ENCODE results near the gene SUSD5. TPM values are rescaled to one million over a fixed set of nuclear protein-coding genes. Genes with fewer than 3 reads are reported as not detected.

The SUSD5 gene
- total RNA-seq, 1 experiment from 2014 or later: 16.3 TPM

- intact Hi-C loops (cut with micrococcal nuclease; ENCODE audit: unreplicated experiment) (no loop called here), in situ Hi-C loops (cut with HindIII; ENCODE audit: low pct_unique_long_range_greater_than_20kb, low sequenced_read_pairs) (no loop called here)
- Histone ChIP-seq H3K27me3 (ENCODE audit: control insufficient read depth, insufficient read depth, low read length) (no peaks in the 10 kb centered on the region), H3K36me3 (ENCODE audit: control insufficient read depth, insufficient read depth, low read length) (no peaks in the 10 kb centered on the region), H3K4me3 (ENCODE audit: low read depth in 2 of 2, low read length in 2 of 2) (no peak overlapping the region), H3K4me1 (ENCODE audit: control insufficient read depth, insufficient read depth, low read length) (peaks cover 5% of the 10 kb centered on the region; the same call in 1 of the 2 replicates), H3K27ac (ENCODE audit: low read length) (no peak overlapping the region), H3K9me3 (ENCODE audit: control insufficient read depth, insufficient read depth, low read depth, low read length) (no peaks in the 10 kb centered on the region)
- ATAC-seq (peak; percentile 42; the same call in 1 of the 2 replicates), DNase-seq (ENCODE audit: low read depth, low spot score) (peak; percentile 36)
- ChIA-PET CTCF (no interaction called here), POLR2A (no interaction called here)
- no TSS peak for BruUV-seq (replicated peaks)
- TF ChIP-seq REST (IDR thresholded peaks at IDR 0.05; ENCODE audit: insufficient read depth in 1 of 2, low read depth in 2 of 2, low read length in 1 of 2): no peak
- TF ChIP-seq TCF7L2 (IDR thresholded peaks at IDR 0.05; ENCODE audit: low read depth, low read length): no peak
- no peak for TF ChIP-seq SIN3A (IDR thresholded peaks at IDR 0.05; ENCODE audit: borderline replicate concordance, insufficient read depth, low read depth, low read length)
- TF ChIP-seq POLR2AphosphoS5 (IDR thresholded peaks at IDR 0.05; ENCODE audit: low read depth, low read length): no peak
- TF ChIP-seq, protein P1, sequence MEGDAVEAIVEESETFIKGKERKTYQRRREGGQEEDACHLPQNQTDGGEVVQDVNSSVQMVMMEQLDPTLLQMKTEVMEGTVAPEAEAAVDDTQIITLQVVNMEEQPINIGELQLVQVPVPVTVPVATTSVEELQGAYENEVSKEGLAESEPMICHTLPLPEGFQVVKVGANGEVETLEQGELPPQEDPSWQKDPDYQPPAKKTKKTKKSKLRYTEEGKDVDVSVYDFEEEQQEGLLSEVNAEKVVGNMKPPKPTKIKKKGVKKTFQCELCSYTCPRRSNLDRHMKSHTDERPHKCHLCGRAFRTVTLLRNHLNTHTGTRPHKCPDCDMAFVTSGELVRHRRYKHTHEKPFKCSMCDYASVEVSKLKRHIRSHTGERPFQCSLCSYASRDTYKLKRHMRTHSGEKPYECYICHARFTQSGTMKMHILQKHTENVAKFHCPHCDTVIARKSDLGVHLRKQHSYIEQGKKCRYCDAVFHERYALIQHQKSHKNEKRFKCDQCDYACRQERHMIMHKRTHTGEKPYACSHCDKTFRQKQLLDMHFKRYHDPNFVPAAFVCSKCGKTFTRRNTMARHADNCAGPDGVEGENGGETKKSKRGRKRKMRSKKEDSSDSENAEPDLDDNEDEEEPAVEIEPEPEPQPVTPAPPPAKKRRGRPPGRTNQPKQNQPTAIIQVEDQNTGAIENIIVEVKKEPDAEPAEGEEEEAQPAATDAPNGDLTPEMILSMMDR (IDR thresholded peaks at IDR 0.05): no peak
These were observed 31.3 kb downstream of the SUSD5 start for GRCh38 chr3:33187368-33187634.

GRCh38 chr3:33186524-33187367 lies 31.9 kb downstream of the SUSD5 start:
- TF ChIP-seq SIN3A (IDR thresholded peaks at IDR 0.05; ENCODE audit: borderline replicate concordance, insufficient read depth, low read depth, low read length) (no peak), POLR2AphosphoS5 (IDR thresholded peaks at IDR 0.05; ENCODE audit: low read depth, low read length) (no peak), TCF7L2 (IDR thresholded peaks at IDR 0.05; ENCODE audit: low read depth, low read length) (no peak), REST (IDR thresholded peaks at IDR 0.05; ENCODE audit: insufficient read depth in 1 of 2, low read depth in 2 of 2, low read length in 1 of 2) (no peak)
- TF ChIP-seq, protein P1 (IDR thresholded peaks at IDR 0.05): no peak
- Histone ChIP-seq H3K27me3 (ENCODE audit: control insufficient read depth, insufficient read depth, low read length) (no peaks in the 10 kb centered on the region), H3K4me1 (ENCODE audit: control insufficient read depth, insufficient read depth, low read length) (peaks cover 5% of the 10 kb centered on the region; the same call in 1 of the 2 replicates), H3K9me3 (ENCODE audit: control insufficient read depth, insufficient read depth, low read depth, low read length) (no peaks in the 10 kb centered on the region), H3K36me3 (ENCODE audit: control insufficient read depth, insufficient read depth, low read length) (no peaks in the 10 kb centered on the region), H3K4me3 (ENCODE audit: low read depth in 2 of 2, low read length in 2 of 2) (no peak overlapping the region), H3K27ac (ENCODE audit: low read length) (no peak overlapping the region)
- intact Hi-C loops (cut with micrococcal nuclease; ENCODE audit: unreplicated experiment) (no loop called here), in situ Hi-C loops (cut with HindIII; ENCODE audit: low pct_unique_long_range_greater_than_20kb, low sequenced_read_pairs) (no loop called here)
- no TSS peak for BruUV-seq (replicated peaks)
- ATAC-seq: peak; percentile 78
- CTCF ChIA-PET: no interaction called here
- POLR2A ChIA-PET: no interaction called here
- DNase-seq (ENCODE audit: low read depth, low spot score): no peak
